ENCODE measurements around the gene ASTL.

Gene ASTL

DNA sequence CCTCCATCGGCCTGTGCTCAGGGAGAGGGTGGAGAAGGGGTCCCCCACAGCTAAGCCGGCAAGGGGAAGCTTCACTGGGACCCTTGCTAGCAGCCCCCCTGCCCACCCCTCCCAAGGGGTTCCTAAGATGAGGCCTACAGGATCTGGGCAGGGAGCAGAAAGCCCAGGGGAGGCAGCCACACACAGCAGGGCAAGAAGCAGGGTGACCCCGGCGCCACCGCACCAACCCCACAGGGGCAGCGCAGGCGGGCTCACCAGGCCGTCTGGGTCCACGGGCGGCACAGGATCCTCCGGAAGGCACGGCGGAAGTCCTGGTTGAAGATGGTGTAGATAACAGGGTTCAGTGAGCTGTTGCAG lies 23.8 kb downstream of the ASTL start:
- no peak for DNase-seq (ENCODE audit: low spot score)
- no peak for FAIRE-seq

DNA sequence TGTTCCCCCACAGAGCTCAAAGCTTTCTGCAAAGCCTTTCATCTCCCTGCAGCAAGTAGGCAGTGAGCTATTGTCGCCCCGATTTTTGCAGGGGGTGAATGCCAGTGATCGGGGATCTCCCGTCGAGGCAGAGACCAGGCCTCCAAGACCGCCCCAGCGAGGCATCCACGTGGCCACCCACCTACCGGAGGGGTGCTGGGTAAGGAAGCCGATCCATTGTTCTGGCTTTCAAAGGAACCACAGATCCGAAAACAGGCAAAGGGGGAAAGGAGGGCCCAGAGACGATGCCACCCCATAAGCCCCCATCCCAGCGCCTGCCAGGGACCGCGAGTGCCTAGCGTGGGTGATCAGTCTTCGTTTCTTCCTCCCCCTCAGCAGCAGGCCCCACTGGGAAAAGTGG lies 24.4 kb downstream of the ASTL start:
- DNase-seq (ENCODE audit: low spot score) (no peak), FAIRE-seq (no peak)

DNA sequence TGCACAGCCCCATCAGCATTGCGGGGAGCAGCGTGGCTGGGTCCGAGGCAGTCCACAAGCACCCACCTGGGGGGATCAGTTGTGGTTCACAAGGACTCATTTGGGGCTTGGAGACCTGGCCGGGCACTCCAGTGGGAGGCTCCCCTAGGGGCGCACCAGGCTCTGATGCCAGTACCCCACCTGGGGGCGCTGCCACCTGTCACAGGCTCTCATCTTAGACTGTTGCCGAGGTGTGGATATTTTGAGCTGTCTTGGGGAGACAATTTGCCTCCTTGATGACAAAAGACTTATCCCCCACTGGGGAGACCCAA lies 25.0 kb downstream of the ASTL start:
- FAIRE-seq (no peak), DNase-seq (ENCODE audit: low spot score) (no peak)

DNA sequence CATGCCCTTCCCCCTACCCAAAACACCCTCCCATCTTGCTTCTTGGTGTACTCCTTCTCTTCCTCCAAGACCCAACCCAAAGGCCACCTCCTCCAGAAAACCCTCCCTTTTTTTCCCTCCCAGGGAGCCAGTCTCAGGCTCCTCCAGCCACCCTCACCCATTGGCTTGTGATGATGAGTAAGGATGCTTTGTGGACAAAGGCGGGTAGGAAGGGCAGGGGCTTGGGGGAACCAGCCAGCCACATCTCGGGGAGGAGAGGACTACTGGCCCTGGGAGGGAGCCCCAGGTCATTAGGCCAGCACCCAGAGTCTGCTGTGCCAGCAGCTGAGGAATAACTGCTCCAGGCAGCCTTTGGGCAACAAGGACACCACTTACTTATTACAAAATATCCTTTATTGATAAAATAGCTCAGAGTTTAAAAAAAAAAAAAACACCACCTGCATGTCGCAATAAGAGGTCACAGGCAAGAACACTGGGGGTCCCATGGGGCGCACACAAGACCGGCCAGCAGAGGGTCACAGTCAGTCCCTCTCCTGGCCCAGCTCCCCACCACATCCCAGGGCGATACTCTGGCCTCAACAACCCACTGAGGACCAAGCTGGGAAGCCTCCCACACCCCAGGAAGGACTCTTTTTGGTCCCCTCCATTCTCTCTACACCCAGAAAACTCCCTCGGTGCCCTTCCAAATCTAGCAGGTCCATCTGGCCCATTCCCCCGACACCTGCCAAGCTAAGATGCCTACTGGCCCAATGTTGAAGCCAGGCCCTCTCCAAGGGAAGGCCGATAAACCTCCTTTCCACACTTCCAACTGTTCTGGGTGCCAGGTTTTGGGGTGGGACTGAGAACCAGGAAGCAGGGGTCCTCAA lies 25.6 kb downstream of the ASTL start:
- FAIRE-seq (no peak), DNase-seq (ENCODE audit: low spot score) (no peak)

DNA sequence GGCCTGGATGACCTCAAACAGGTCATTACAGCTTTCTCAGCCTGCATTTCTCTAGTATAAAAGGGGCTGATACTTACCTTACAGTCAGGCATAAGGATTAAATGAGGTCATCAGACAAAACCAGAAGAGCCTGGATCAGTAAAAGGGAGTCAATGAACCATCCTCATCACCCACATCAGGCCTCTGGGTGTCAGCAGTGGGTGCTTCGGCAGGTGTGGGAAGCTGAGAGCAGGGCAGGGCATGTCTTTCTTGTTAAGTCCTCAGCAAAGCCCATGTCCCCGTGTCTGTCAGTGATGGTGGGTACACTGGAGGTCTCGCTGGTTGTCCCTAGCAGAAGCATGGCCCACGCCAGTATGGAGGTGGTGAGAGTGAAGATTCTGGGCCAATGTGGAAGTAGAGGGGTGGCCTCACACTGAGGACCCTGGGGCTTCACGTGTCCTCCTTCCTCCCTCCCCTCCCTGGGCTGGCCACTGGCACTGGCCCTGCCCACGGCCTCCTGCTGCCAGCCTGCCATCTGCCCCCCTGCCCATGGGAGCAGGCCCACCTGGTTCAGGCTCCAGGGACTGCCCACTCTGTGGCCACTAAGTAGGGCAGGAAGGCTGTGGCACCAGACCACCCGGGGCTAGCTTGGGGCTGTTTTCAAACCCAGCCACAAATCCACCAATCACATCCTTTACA lies 26.3 kb downstream of the ASTL start:
- no peak for DNase-seq (ENCODE audit: low spot score)
- FAIRE-seq: no peak

DNA sequence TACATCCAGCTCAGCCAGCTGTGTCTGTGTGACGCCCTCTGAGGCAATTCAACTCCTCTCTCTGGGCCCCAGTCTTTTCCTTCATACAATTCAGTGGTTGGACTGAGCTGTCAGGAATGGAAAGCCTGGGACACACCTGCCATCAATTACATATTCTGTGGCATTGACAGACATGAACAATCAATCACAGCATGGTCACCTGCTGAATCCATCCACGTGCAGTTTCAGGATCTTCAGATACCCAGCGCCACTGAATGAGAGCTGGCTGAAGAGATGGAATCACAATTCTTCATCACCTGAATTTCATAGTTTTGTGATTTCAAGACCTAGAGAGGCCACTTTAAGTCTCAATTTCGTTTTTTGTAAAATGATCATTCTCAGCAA lies 27.1 kb downstream of the ASTL start:
- FAIRE-seq (no peak), DNase-seq (ENCODE audit: low spot score) (no peak)

DNA sequence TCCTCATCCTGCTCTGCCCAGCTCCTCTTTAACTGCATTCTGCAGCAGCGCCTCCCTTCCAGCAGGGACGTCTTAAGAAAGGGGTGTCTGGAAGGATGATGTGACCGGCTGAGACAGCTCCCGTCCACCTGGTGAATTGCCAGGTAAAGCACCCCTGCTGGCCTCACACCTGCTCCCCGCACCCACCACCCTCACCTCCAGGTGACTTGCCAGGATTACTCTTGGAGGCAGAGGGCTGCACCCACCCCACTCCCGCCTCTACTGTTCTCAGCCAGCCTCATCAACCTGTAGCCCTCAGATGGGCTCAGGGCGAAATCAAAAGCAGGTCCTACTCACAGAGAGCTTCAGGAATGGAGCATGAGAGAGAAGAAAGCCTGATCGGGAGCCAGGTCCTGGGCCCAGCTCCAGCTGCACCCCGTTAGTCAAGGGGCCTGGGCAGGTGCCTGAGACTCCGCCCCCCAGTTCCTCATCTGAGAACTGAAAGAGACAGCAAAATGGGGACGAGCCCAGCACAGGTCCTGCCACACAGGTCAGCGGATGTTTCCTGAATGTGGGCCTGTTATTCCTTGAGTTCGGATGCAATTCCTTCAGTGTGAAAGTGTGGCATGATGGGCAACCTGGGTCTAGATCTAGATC lies 27.6 kb downstream of the ASTL start:
- DNase-seq (ENCODE audit: low spot score): no peak
- FAIRE-seq: no peak

DNA sequence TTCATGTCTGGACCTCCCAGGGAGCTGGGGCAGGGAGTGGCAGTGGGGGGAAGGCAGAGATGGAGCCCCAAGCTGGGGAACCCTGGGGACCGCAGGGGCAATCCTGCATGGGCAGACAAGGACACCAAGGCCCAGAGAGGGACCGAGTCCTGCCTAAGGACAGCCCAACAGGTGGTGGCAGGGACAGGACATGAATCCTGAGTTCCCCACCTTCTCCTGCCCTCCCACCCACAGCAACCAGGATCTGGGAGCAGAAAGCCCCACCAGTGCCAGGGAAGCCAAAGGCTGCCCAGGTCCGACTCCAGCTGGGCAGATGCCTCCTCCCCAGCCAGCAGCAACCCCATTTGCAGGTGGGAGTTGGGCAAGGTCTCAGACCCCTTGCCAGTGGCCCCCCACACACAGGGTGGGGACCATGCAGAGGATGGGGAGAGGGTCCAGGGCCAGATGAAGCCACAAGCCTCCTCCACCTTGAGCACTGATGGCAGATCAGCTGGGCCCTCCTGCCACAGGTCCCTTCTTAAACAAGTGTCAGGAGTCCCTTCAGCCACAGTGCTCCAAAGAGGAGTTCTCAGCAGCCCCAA lies 28.3 kb downstream of the ASTL start:
- no peak for FAIRE-seq
- DNase-seq (ENCODE audit: low spot score): no peak

DNA sequence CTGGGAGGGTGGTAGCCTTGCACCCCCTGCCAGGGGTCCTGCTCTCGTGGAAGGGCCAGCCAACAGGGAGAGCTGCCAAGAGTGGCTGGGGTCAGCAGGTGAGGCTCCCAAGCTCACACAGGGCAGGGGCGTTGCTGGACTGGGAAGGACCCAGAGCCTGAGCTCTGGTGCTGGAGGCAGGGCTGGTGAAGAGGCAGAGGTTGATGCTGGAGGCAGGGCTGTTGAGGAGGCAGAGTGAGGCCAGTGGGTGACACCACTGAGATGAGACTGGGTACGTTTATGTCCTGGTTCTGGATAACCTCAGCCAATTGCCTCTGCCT lies 29.0 kb downstream of the ASTL start:
- no peak for FAIRE-seq
- no peak for DNase-seq (ENCODE audit: low spot score)

DNA sequence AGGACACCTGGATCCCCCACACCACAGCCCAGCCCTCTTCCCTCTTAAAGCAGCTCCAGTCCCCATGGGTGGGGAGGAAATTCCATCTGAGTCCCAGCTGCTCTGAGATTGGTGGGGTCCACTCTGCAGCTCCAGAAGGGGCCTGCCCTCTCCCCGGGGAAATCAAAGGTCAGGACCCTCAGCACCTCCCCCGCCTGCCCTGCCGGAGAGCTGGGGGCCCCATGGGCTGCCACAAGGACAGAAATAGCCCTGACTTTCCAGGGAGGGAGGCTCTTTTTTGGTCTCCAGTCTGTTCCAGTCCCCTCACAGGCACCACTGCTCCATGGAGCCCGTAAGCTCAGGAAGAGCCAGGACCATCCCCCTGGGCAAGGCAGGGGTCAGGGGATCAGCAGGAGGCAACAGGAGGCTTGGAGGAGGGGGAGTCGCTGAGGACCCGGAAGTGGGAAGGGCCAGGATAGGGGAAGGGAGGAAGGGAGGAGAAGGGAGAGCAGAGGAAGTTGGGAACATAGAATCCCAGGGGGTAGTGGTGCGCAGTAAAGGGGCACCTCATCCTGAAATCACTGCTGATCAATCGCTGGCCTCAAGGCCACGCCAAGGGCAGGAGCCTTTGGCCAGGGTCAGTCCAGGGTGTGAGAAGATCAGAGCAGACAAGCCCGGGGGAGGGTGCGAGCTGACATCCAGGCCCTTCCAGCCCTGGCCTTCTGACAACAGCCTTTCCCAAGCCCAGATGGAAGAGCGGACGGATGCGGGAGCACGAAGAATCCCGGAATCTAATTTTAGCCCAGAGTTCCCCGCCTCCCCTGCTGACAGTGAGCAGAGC lies 29.6 kb downstream of the ASTL start:
- no peak for DNase-seq (ENCODE audit: low spot score)
- FAIRE-seq: no peak

DNA sequence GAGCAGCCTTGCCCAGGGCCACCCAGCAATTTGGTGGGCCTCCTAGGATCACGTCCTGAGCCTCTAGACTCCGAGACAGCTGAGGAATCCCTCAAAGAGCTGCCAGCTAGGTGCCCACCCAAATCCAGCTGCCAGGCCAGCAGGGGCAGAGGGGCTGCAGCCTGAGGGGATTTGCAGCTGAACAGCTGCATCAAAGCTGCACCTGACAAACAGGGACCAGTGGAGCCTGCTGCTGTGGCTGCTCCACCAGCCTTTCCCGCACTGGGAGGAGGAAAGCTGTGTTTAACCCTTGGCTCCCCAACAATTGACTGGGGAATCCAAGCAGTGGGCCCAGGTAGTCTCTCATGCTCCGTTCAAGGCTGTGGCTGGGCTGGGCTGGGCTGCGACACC lies 30.2 kb downstream of the ASTL start:
- DNase-seq (ENCODE audit: low spot score) (no peak), FAIRE-seq (no peak)

DNA sequence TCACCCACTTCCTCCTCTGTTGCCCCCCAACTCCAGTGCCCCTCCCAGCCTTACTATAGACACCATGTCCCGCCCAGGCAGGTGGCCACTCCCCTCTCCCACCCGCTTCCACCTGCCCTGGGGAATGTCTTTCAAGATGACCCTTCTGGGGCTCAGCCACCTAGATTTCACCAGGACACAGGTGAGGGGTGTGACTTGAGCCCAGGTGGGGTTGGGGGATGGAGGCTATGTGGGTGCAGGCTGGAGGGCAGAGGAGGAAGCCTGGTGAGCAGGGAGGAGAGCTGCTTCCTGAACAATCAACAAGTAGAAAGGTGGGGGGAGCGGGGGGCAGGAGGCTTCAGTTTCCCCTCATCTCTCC lies 30.6 kb downstream of the ASTL start:
- FAIRE-seq: no peak

DNA sequence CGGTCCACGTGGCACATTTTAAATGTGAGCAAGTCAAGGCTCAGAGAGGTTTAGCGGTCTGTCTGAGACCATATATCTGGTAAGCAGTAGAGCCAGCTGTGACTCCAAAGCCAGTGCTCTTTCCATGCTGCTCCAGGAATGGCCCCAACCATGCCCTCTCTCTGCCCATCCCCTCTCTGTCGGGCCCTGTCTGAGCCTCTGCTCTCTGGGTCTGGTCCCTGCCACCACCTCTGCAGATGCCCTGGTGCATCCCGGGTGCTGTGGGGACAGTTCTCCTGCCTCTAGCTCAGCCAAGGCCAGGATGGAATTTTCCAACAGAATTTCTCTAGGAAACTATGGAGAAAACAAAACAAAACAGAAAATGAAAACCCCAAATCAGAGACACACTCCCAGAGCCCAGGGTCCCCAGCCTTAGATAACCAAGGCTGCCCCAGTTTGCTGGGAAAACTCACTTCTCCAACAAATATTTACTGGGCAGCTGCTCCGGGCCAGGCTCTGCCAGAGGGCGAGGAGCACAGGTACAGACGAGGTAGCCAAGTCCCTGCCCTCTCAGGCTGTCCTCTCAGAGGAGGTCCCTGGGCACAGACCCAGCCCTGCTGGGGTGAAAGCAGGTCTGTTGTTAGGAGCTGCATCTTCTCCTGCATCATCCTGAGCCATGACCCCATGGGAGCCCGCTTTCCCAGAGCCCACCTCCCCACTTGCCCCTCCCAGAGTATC lies 31.2 kb downstream of the ASTL start:
- no peak for DNase-seq (ENCODE audit: low spot score)
- no peak for FAIRE-seq

More for the DNA sequence above, 30.6 kb downstream of the ASTL start:
- DNase-seq (ENCODE audit: low spot score): no peak

DNA sequence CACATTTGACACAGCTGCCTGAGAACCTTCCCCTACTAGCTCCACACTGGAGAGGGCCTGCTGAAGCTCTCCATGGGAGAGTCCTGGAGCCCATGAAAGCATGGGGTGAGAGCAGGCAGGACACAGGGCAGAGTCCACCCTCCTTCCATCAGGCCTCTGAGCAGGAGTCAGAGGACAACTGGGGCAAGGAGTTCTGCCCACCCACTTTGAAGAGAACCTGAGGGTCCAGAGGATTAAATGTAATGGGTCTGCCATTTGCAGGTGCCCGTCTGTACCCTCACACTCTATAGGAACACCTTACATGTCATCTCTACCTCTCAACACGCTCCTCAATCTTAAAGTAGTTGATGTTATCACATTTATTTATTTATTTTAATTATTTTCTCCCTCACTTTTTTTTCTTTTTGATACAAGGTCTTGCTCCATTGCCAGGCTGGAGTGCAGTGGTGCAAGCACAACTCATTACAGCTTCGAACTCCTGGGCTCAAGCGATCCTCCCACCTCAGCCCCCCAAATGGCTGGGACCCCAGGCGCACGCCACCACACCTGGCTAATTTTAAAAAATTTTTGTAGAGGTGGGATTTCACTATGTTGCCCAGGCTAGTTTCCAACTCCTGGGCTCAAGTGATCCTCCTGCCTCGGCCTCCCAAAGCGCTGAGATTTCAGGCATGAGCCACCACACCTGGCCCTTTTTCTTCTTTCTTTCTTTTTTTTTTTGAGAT lies 32.1 kb downstream of the ASTL start:
- no peak for DNase-seq (ENCODE audit: low spot score)
- FAIRE-seq: no peak

DNA sequence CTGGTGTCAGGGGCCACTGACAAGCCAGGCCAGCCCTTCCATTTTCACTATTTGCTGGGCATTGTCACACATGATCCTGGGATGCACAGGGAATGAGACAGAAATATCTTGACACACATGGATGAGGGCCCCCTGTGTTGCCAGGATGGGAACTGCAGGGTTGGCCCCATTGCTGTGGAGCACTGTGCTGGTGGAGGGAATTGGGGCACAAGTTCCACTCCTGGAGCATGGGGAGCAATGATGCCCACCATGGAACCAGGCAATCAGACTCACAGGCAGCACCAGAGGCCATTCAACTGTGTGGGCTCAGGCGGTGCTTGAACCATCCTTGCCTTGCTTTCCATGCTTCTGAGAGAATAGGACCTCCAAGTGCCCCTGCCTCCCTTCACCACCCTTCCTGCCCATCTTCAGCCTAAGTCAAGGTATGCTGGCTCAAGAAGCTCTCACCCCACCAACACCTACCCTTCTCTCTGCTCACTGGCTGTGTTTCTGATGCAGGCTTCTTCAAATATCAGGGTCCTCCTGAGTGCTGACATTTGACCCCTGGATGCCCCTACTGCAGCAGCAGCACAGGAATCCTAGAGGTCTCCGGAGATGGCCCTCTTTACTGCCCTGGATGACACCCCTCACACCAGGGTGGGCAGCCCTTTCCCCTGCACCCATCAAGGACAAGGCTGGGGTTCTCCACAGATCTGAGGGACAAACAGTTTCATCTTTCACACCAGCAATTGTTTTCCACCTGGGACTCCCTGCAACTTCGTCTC lies 33.0 kb downstream of the ASTL start:
- no peak for DNase-seq (ENCODE audit: low spot score)

DNA sequence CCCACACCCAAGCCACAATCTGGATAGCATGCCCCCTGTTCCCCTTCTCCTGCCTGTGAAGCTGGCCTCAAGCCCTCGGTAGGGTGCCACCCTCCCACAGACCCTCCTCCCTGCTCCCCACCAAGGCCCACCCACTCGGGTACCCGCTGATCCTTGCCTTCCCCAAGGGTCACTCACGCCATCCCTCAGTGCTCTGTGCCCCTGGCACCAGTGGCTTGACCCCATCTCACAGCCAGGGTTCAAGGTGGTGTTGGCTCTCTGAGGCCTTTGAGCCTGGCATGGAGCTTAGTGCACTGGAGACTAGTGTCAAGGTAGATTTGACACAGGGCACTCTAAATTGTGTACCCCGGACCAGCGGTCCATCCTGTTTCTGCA lies 33.8 kb downstream of the ASTL start:
- no peak for DNase-seq (ENCODE audit: low spot score)
- FAIRE-seq: no peak

More for the DNA sequence above, 33.0 kb downstream of the ASTL start:
- no peak for FAIRE-seq

DNA sequence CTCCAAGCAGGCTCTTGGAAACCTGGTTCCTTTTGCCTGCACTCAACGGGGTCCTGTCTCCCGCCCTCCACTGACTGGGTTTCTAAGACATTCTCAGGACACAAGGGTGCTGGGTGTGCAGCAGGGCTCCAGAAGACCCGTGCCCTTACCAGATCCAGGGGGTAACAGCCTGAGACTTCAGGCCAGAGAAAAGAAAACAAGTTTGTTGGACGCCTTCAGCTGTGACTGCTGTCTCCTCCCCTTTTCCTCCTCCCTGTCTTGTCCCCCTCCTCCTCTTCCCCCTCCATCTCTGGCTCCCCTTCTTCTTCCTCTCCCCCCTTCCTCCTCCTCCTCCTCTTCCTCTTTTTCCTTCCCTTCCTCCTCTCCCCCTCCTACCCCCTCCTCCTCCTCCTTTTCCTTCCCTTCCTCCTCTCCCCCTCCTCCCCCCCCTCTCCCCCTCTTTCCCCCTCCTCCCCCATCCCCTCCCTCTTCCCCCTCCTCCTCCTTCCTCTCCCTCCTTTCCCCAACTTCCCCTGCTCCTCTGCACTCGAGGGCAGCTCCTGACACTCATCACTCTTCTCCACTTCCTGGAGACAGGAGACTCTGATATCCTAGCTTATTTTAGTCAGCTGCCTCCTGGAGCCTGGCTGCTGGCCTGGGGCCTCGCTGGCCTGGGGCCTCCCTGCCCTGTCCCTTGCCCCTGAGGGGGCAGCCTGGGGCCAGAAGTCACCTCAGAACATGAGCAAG lies 34.4 kb downstream of the ASTL start:
- no peak for DNase-seq (ENCODE audit: low spot score)
- FAIRE-seq: no peak

DNA sequence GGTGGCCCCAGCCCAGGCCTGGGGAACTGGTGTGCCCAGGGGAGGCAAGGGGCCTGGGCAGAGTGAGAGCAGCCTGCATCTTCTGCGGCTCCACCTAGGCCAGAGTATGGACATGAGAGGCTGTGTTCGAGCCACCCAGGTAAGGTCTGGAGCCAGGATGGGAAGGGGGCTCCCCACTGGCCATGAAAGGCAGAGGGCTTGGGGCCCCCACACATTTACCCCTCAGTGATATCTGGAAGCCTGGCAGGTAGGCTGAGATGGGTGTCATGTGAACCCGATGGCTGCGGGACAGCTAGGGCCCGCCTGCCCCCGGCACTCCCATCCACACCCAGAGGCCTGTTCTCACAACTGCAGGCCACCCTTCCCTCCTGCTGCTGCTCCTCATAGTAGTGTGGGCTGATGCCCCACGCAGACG lies 35.1 kb downstream of the ASTL start:
- FAIRE-seq: no peak

DNA sequence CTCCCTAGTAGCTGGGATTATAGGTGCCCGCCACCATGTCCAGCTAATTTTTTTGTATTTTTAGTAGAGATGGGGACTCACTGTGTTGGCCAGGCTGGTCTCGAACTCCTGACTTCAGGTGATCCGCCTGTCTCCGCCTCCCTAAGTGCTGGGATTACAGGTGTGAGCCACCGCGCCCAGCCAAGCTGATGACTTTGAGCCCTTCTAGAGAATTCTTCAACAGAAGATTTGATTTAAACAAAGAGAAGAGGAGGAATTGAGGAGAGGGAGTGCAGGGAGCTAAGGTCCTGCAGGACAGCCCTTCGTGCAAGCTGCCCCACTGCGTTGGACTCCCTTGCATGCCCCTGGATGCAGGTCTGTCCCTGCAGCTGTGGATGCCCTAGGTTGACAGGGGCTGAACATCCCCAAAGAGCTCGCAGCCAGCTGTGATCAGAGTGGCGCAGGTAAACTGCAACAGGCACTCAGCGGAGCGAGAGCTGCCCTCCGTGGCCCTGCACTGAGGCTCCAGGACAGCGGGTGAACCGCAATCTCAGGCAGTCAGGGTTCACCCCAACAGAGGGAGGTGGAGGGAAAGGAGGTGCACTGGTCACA lies 35.6 kb downstream of the ASTL start:
- FAIRE-seq (no peak), DNase-seq (ENCODE audit: low spot score) (no peak)

More for the DNA sequence above, 35.1 kb downstream of the ASTL start:
- no peak for DNase-seq (ENCODE audit: low spot score)
